GM19395 (cell line): Measurements from ENCODE around the gene SUN5.
"Not testable (repeated sequence)": the region's sequence is repeated elsewhere in the genome, so short reads cannot be mapped to it uniquely, and the experiment has no call there.

Source experiments
- ATAC-seq: cut with Tn5 transposase; IDR thresholded peaks from one replicate; pipeline ENCODE4 v1.9.1; 2021; ENCODE audit warnings: mild to moderate bottlenecking, moderate library complexity; ENCODE audit not compliant: unreplicated experiment

SUN5 gene

GRCh38 chr20:32965581-32966373 lies 38.5 kb downstream of the SUN5 start:
- no peak for ATAC-seq

- no peak for ATAC-seq
These were observed 39.1 kb downstream of the SUN5 start for GRCh38 chr20:32965115-32965514.

DNA sequence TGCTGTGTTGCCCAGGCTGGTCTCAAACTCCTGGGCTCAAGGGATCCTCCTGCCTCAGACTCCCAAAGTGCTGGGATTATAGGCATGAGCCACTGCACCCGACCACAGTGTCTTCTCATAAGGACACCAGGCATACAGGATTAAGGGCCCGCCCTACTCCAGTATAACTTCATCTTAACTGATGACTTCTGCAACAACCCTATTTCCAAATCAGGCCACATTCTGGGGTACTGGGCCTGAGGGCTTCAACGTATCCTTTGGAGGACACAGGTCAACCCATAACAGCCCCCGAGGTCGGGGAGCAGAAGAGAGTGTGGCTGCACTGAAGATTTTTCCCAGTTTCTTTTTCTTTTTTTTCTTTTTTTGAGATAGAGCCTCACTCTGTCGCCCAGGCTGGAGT lies 39.7 kb downstream of the SUN5 start:
- ATAC-seq: no peak

DNA sequence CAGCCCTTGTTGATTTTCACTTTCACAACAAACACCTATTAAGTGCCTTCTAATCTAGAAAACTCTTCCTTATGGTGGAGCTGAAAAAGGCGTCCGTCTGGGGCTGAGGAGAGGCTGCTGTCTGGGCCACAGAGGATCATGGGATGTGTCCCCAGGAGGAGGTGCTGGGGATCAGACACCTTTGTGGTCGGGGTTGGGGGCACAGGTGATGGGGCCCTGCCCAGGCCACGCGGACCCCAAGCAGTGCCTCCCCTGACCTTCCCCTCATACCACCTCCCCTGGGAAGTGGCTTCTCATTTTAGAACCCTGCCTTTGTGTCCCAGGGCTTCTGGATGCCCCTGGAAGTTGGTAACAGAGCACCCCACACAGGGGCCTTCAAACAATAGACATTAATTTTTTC lies 41.1 kb downstream of the SUN5 start:
- ATAC-seq: no peak

DNA sequence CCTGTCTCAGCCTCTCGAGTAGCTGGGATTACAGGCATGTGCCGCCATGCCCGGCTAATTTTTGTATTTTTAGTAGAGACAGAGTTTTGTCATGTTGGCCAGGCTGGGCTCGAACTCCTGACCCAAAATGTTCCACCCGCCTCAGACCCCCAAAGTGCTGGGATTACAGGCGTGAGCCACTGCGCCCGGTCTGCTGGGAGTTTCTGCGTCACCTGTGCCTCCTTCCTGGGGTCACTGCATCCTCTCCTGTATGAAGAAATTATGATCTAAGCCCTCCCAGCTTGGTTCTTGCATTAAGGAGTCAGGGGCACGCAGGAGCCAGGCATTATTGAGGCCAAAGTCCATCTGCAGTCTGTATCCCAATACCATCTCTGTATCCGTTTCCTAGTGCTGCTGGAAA lies 41.6 kb downstream of the SUN5 start:
- not testable (repeated sequence) for ATAC-seq

DNA sequence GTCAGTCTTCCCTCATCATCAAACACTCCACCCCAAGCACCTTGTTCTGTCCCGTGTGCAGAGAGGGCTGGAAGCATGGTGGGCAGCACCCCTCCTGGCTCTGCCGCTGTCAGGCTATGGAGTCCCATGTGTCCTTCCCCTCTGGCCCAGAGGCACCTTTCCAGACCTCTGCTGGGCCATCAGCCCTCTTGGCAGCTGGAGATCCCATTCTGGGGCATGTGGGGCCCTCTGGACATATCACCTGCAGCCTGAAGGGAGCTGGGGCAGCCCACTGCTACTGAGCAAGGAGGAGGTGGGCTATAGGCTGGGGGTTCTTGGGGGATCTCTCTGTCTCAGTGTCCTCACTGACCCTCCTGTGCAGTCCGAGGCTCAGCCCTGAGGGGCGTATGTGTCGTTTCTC lies 42.2 kb downstream of the SUN5 start:
- no peak for ATAC-seq

DNA sequence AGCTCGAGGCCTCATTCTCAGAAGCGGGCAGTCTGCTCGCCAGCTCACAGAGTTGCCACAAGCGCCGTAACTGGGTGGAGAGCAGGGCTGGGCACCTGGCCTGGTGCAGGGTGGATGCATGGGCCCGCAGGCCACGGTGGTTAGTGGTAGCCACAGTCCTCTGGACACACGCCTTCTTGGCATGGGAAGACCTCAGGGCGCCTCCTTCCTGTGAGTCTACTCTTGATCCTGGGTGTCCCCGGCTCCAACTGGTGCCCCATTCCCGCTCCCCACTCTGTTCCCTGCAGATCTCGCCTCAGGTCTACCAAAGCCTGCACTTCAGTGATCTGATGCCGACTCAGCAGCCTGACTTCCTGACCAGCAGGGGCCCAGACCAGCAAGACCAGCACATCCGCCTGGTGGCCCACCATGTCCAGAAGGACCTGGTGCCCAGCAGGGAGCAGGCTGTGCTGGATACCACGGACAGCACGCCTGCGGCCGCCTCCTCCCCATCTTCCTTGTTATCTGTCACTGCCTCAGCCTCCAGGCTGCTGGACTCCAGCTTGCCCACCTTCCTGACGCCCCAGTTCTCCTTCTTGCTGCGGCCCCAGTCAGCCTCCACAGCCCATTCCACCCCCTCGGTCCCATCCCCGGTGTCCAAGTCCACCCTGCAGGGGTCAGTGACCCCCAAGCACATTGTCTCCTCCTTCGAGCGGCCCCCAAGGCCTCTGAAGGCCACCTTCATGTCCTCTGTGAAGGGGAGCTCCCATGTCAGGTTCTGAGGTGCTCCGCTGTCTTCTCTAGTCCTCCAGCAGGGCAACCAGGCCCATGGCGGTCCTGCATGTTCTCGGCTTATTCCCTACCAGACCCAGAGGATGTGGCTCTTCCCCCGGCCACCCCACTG lies 43.1 kb downstream of the SUN5 start:
- ATAC-seq: no peak

DNA sequence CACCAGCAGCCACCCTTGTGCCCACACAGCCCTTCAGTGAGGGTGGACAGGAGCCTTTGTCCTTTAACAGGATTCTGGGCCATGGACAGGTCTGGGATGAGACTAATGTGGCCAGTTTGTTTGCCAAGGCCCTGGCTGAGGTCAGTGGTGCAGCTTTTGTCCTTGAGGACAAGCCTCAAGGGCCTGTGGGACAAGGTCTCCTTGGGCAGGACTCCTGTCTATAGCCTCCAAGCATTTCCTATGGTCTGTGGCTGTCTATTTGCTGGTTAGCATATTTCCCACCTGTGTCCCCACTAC lies 44.1 kb downstream of the SUN5 start:
- no peak for ATAC-seq

DNA sequence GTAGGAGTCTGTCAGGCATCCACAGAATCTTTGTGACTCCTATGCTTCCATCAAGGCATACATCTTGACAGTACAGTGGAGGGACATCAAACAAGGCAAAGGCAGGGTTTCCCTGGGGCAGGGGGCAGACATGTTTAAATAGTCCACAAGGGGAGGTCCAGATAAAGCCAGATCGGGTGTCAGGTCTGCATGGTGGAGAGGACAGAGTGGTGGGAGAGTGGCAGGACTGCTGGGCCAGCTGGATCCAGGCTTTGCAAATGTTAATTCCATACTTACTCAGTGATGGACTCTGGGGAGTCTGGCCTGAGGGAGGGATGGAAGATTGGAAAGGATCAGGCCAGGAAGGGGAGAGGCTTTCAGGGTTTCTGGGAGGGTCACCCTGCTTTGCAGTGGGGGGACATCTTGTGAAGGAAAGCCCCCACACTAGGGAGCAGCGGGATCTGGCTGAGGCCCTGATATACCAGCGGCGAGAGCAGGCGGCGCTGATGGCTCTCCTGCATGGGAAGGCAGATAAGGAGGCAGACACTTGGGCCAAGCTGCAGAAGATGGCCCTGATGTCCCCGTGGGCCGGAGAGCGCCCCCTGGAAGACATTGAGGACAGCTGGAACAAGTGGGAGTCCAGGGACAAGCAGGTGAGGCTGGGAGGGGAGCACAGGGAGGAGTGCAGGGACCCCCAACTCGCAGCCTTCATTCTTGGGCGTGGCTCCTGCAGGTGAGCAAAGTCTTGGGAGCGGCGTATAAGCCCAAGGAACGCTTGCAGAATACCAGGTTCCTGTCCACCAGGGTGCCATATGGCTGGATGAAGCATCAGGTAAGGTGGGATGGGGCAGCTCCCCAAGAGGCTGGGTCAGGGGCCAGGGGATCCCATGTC lies 44.6 kb downstream of the SUN5 start:
- ATAC-seq: no peak

DNA sequence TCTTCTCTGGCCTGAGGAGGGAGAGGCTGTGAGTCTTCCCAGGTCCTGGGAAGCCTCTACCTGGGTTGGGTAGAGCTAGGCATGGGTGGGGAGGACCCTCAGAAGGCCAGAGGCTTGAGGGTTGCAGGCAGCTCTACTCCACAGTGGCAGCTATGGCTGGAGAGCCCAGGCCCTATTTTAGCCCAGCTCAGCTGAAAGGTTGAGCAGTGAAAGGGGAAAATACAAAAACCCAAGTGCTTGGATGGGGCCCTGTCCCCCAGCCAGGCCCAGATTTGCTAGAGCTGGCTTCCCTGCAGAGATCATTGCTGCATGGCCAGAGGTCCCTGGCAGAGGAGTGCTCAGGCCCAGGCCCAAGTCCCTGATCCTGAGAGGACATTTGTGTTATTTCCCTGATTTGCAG lies 45.7 kb downstream of the SUN5 start:
- ATAC-seq: no peak

- no peak for ATAC-seq
These were observed 46.8 kb downstream of the SUN5 start for GRCh38 chr20:32957459-32957858.

DNA sequence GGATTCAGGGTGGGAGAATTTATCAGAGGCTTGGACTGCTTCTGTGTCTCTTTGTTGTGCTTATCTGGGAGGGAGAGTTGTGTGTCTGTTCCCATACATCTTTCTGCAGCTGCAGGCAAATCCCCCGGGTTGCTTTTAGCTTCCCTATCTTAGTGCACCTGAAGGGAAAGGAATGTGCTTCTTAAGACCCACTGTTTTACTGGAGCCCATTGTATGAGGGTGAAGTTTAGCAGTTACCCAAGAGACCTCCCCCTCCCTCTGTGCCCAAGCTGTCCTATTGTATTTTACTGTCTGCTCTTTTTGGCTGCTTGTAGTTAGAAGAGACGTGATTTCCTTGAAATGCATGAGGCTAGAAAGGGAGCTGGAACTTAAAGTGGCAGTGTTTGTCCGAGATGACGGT lies 53.7 kb downstream of the SUN5 start:
- ATAC-seq: not testable (repeated sequence)

- ATAC-seq: no peak
These were observed 57.6 kb downstream of the SUN5 start for GRCh38 chr20:32946629-32947028.

GRCh38 chr20:32945710-32946221 lies 58.5 kb downstream of the SUN5 start:
- no peak for ATAC-seq

DNA sequence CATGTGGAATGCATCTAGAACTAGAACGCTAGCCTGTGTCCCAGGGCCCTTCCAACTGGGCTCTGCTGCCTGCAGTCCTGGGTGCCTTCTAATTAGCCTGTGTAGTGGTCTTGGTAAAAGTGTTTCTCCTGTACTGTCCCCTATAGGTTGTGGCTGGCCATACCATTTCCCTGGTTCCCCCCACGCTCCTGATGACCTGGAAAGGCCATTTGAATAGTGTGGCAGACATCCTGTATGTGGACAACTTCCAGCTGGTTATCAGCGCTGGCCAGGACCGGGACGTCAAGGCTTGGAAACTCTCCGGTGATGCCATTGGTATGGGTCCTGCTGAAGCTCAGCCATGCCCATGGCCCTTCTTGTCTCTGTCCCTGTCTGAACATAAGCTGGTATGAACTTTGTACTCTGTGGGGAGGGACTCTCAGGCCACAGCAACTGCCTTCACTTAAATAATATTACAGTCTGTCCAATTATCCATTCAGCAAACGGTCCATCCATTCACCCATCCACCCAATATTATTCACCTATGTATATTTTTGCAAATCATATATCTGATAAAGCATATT lies 60.7 kb downstream of the SUN5 start:
- ATAC-seq: no peak

DNA sequence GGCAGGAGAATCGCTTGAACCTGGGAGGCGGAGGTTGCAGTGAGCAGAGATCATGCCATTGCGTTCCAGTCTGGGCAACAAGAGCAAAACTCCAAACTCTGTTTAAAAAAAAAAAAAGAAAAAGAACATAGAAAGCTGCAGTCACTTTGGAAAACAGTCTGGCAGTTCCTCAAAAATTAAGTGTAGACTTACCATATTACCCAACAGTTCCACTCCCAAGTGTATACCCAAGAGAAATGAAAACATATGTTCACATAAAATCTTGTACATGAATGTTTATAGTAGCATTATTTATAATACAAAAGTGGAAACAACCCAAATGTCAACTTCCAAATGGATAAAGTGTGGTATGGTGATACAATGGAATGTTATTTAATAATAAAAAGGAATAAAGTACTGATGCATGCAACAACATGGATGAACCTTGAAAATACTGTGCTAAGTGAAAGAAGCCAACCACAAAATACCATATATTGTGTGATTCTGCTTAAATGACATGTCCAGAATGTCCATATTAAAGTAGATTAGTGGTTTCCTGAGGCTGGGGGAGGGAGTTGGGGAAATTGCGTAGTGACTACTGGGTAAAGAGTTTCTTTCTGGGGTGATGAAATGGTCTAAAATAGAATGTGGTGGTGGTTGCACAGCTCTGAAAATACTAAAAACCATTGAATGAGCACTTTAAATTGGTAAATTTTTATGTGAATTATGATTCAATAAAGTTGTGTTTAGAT lies 62.9 kb downstream of the SUN5 start:
- ATAC-seq: no peak

- ATAC-seq: no peak
These were observed 69.7 kb downstream of the SUN5 start for GRCh38 chr20:32934580-32934979.
